H1 (cell line): ENCODE results near the gene PSMB9. TPM values are rescaled to one million over a fixed set of nuclear protein-coding genes. Genes with fewer than 3 reads are reported as not detected.

Experiments
- BRCA1 ChIP-seq: IDR thresholded peaks from 2 replicates; pipeline ENCODE4 v1.6.1; 2012; ENCODE audit warnings: low read depth, low read length, improper control_type of control experiment
- CTBP2 ChIP-seq: IDR thresholded peaks from 2 replicates; pipeline ENCODE4 v1.7.0; 2011; ENCODE audit warnings: borderline replicate concordance, mild to moderate bottlenecking, moderate library complexity, mixed read lengths, low read length; ENCODE audit not compliant: insufficient read depth, insufficient read length
- RXRA ChIP-seq: IDR thresholded peaks from 2 replicates; pipeline ENCODE4 v1.6.1; 2011; ENCODE audit warnings: low read depth, mild to moderate bottlenecking, low read length, moderate library complexity; ENCODE audit not compliant: insufficient read depth
- polyA plus RNA-seq, 7 experiments: library from polyadenylated mRNA; depleted of rRNA in 3 of 7; stranded (reverse) in 5 of 7; unstranded in 2 of 7; fragments of >200 nt in 5 of 7; fragments of 200-250 nt in 2 of 7; gene quantifications; 1 replicate in 5 of 7; 2 replicates in 1 of 7; 4 replicates in 1 of 7; pipeline versions ENCODE4 v1.2.1 to v1.2.3, GENCODE V29; 2011 to 2013; ENCODE audit warnings: missing spikeins in 2 of 7, mixed read lengths in 2 of 7
- total RNA-seq: library from RNA; stranded (reverse); fragmentation: NEBNext Ultra II Directional; extraction: Animal tissue kit (Norgen Biotek cat#: 25700); gene quantifications from 2 replicates; pipeline ENCODE4 v1.2.1, GENCODE V29; 2021

The PSMB9 gene
- total and polyA plus RNA-seq, 2 of the 8 experiments (the other 6 are each of a cell fraction or from before 2014, with no cell fraction given): 4.5 to 22.8 TPM

GRCh38 chr6:32815115-32815514 lies 38.9 kb upstream of the PSMB9 start (continued):
- TF ChIP-seq CTBP2 (no peak), BRCA1 (no peak), RXRA (no peak)
